IMR-90 (cell line): Measurements from ENCODE around the gene ELMO1. TPM values are rescaled to one million over a fixed set of nuclear protein-coding genes. Genes with fewer than 3 reads are reported as not detected.

ENCODE experiments used
- ATAC-seq: fragments of 200-7000 bp; cut with Tn5 transposase; 2 replicates; pipeline ENCODE4 v1.9.1; 2020; ENCODE audit warnings: low read depth, mild to moderate bottlenecking, moderate library complexity
- BruUV-seq: library from RNA; stranded (reverse); fragments of 400-500 nt; replicated peaks from 2 replicates; lab custom pipeline; 2021; lab: Mats Ljungman, UMichigan
- CTCF ChIA-PET: fragments of 300-600 bp; formaldehyde crosslinking; extraction: SDS; loops from one replicate; lab custom pipeline; 2021; ENCODE audit warnings: antibody characterized with exemption; lab: Yijun Ruan, JAX
- POLR2A ChIA-PET: fragments of 300-600 bp; sonication (Branson Sonifier 250); formaldehyde crosslinking; loops from one replicate; lab custom pipeline; 2022; ENCODE audit warnings: antibody characterized with exemption; ENCODE audit not compliant: unreplicated experiment; lab: Charles Lee
- DNase-seq: peaks from one replicate; pipeline ENCODE4 v3.0.0; 2013
- H2AFZ ChIP-seq: replicated peaks from 2 replicates; pipeline ENCODE3; 2013; ENCODE audit warnings: low read length, mild to moderate bottlenecking; ENCODE audit not compliant: poor library complexity
- H2AK5ac ChIP-seq: 2 replicates; pipeline ENCODE4 v1.6.1; 2013; ENCODE audit warnings: low read depth, low read length, inconsistent platforms
- H2AK9ac ChIP-seq: replicated peaks from 2 replicates; pipeline ENCODE3; 2013; ENCODE audit warnings: mild to moderate bottlenecking, low read depth, low read length, moderate library complexity; ENCODE audit not compliant: poor library complexity
- H2BK120ac ChIP-seq: 2 replicates; pipeline ENCODE4 v1.6.1; 2013; ENCODE audit warnings: low read depth, low read length, inconsistent platforms
- H2BK15ac ChIP-seq: 3 replicates; pipeline ENCODE4 v1.6.1; 2013; ENCODE audit warnings: low read depth, low read length, inconsistent platforms
- H2BK20ac ChIP-seq: 2 replicates; pipeline ENCODE4 v1.6.1; 2013; ENCODE audit warnings: low read depth, mild to moderate bottlenecking, inconsistent platforms, low read length, moderate library complexity
- H2BK5ac ChIP-seq: 2 replicates; pipeline ENCODE4 v1.6.1; 2013; ENCODE audit warnings: mild to moderate bottlenecking, low read depth, low read length, inconsistent platforms; ENCODE audit not compliant: poor library complexity, severe bottlenecking
- H3K14ac ChIP-seq: replicated peaks from 2 replicates; pipeline ENCODE4 v1.6.1; 2013; ENCODE audit warnings: low read depth, low read length, inconsistent platforms
- H3K18ac ChIP-seq: 2 replicates; pipeline ENCODE4 v1.6.1; 2013; ENCODE audit warnings: low read depth, low read length, control low read depth
- H3K23ac ChIP-seq: 2 replicates; pipeline ENCODE4 v1.6.1; 2013; ENCODE audit warnings: low read depth, low read length, inconsistent platforms
- H3K27ac ChIP-seq: 2 replicates; pipeline ENCODE4 v1.5.1; 2013; ENCODE audit warnings: mild to moderate bottlenecking, control low read depth, low read length; ENCODE audit not compliant: insufficient read depth
- H3K27me3 ChIP-seq: 2 replicates; pipeline ENCODE4 v1.6.1; 2013; ENCODE audit warnings: low read length; ENCODE audit not compliant: control insufficient read depth, insufficient read depth
- H3K36me3 ChIP-seq: 2 replicates; pipeline ENCODE4 v1.6.1; 2013; ENCODE audit warnings: low read length, mixed read lengths; ENCODE audit not compliant: control insufficient read depth, insufficient read depth
- H3K4ac ChIP-seq: 2 replicates; pipeline ENCODE4 v1.6.1; 2013; ENCODE audit warnings: low read depth, low read length, inconsistent platforms
- H3K4me1 ChIP-seq: 2 replicates; pipeline ENCODE4 v1.6.1; 2013; ENCODE audit warnings: low read length, mixed read lengths; ENCODE audit not compliant: control insufficient read depth, insufficient read depth
- H3K4me2 ChIP-seq: 2 replicates; pipeline ENCODE4 v1.6.1; 2013; ENCODE audit warnings: low read depth, mild to moderate bottlenecking, control low read depth, low read length, moderate library complexity
- H3K4me3 ChIP-seq: 2 replicates; pipeline ENCODE4 v1.5.1; 2013; ENCODE audit warnings: low read depth, mild to moderate bottlenecking, control low read depth, low read length, moderate library complexity; ENCODE audit not compliant: insufficient read depth
- H3K56ac ChIP-seq: 2 replicates; pipeline ENCODE4 v1.6.1; 2013; ENCODE audit warnings: low read length, inconsistent platforms; ENCODE audit not compliant: insufficient read depth; ENCODE audit errors: extremely low read depth
- H3K79me1 ChIP-seq, 2 experiments: 2 replicates each; pipeline ENCODE4 v1.6.1; 2013; ENCODE audit warnings: low read length in 2 of 2, inconsistent platforms in 1 of 2, low read depth in 1 of 2
- H3K9ac ChIP-seq: 2 replicates; pipeline ENCODE4 v1.6.1; 2013; ENCODE audit warnings: low read depth, low read length, control low read depth
- H3K9me1 ChIP-seq: 2 replicates; pipeline ENCODE4 v1.6.1; 2013; ENCODE audit warnings: low read length, inconsistent platforms; ENCODE audit not compliant: insufficient read depth
- H3K9me3 ChIP-seq: 2 replicates; pipeline ENCODE4 v1.6.1; 2013; ENCODE audit warnings: low read length; ENCODE audit not compliant: control insufficient read depth, insufficient read depth
- H4K20me1 ChIP-seq: 2 replicates; pipeline ENCODE4 v1.6.1; 2013; ENCODE audit warnings: low read length, inconsistent platforms; ENCODE audit not compliant: insufficient read depth
- H4K5ac ChIP-seq: 2 replicates; pipeline ENCODE4 v1.6.1; 2013; ENCODE audit warnings: mild to moderate bottlenecking, low read depth, low read length, control low read depth
- H4K8ac ChIP-seq, 2 experiments: 2 replicates each; pipeline ENCODE4 v1.6.1; 2013; ENCODE audit warnings: low read depth in 2 of 2, low read length in 2 of 2, control low read depth in 1 of 2, inconsistent platforms in 1 of 2
- H4K91ac ChIP-seq: 2 replicates; pipeline ENCODE4 v1.6.1; 2013; ENCODE audit warnings: low read depth, low read length, inconsistent platforms; ENCODE audit not compliant: insufficient read depth
- CEBPB ChIP-seq: IDR thresholded peaks from 2 replicates; pipeline ENCODE4 v1.6.1; 2012; ENCODE audit warnings: low read depth, low read length, improper control_type of control experiment
- CHD1 ChIP-seq: IDR thresholded peaks from 2 replicates; pipeline ENCODE4 v1.6.1; 2012; ENCODE audit warnings: low read depth, low read length, improper control_type of control experiment
- CTCF ChIP-seq: conservative IDR thresholded peaks from 2 replicates; pipeline ENCODE4 v1.5.1; 2012; ENCODE audit warnings: mild to moderate bottlenecking, low read depth, low read length, improper control_type of control experiment
- FOS ChIP-seq: fragments of 150-350 bp; IDR thresholded peaks from 2 replicates; pipeline ENCODE4 v1.6.1; 2016; ENCODE audit warnings: low read depth, low read length
- MAFK ChIP-seq: IDR thresholded peaks from 2 replicates; pipeline ENCODE4 v1.6.1; 2012; ENCODE audit warnings: low read depth, low read length, improper control_type of control experiment
- MAZ ChIP-seq: IDR thresholded peaks from 2 replicates; pipeline ENCODE4 v1.6.1; 2012; ENCODE audit warnings: low read depth, mild to moderate bottlenecking, low read length, improper control_type of control experiment, moderate library complexity, borderline replicate concordance
- POLR2A ChIP-seq: IDR thresholded peaks from 2 replicates; pipeline ENCODE4 v1.6.1; 2012; ENCODE audit warnings: mild to moderate bottlenecking, low read depth, low read length
- RCOR1 ChIP-seq: IDR thresholded peaks from 2 replicates; pipeline ENCODE4 v1.6.1; 2012; ENCODE audit warnings: mild to moderate bottlenecking, low read length, improper control_type of control experiment; ENCODE audit not compliant: insufficient replicate concordance
- USF2 ChIP-seq: fragments of 150-350 bp; IDR thresholded peaks from 2 replicates; pipeline ENCODE4 v1.6.1; 2017; ENCODE audit warnings: mild to moderate bottlenecking, antibody characterized with exemption, low read length, low read depth
- WGBS, 2 experiments: methylation state at CpG; one replicate each; pipeline versions ENCODE4 v1.1.5 to v1.1.7; 2013; ENCODE audit warnings: missing lambda C conversion rate in 2 of 2; ENCODE audit not compliant: insufficient read length in 1 of 2; ENCODE audit errors: extremely low coverage in 2 of 2; 5-methylcytosine and 5-hydroxymethylcytosine counted together
- dilution Hi-C: fragments of 300-500 bp; cut with HindIII; formaldehyde crosslinking; loops from one replicate; pipeline ENCODE4 v1.14.3; 2018; ENCODE audit warnings: low sequenced_read_pairs; ENCODE audit not compliant: unreplicated experiment
- in situ Hi-C: fragments of 300-500 bp; cut with MboI; formaldehyde crosslinking; loops from 3 replicates; pipeline ENCODE4 v1.14.3; 2019; ENCODE audit warnings: low sequenced_read_pairs, inconsistent platforms, mixed read lengths
- intact Hi-C: fragments of 100-400 bp; cut with micrococcal nuclease; formaldehyde crosslinking; loops from 2 replicates; pipeline ENCODE4 v1.10.0; 2022
- polyA plus RNA-seq, 3 experiments: library from polyadenylated mRNA; depleted of rRNA; stranded (reverse); fragments of >200 nt; gene quantifications; 2 replicates each; pipeline ENCODE4 v1.2.3, GENCODE V29; 2012; ENCODE audit warnings: low replicate concordance in 1 of 3
- total RNA-seq: library from RNA; depleted of rRNA; stranded (reverse); fragments of >200 nt; gene quantifications from 2 replicates; pipeline ENCODE4 v1.2.3, GENCODE V29; 2012

Gene ELMO1
- total and polyA plus RNA-seq, 2 of the 4 experiments (the other 2 are of a cell fraction): 0.03 TPM; not detected in 1

GRCh38 chr7:37282927-37283326 is 165.7 kb downstream of the ELMO1 start:
- H3K4me2 ChIP-seq: no peak overlapping the region
- peaks cover 15% of the 10 kb centered on the region for H3K9me3 ChIP-seq
- no peak for TF ChIP-seq USF2
- no peak for TF ChIP-seq CEBPB
- TF ChIP-seq FOS: no peak
- TF ChIP-seq CHD1: no peak
- TF ChIP-seq CTCF: no peak
- TF ChIP-seq MAZ: no peak
- no peak for TF ChIP-seq RCOR1
- TF ChIP-seq MAFK: no peak
- TF ChIP-seq POLR2A: no peak
- no peak overlapping the region for H3K4me3 ChIP-seq
- H3K9me1 ChIP-seq: no peaks in the 10 kb centered on the region
- no peaks in the 10 kb centered on the region for H3K4me1 ChIP-seq
- H3K27ac ChIP-seq: no peak overlapping the region
- H3K79me1 ChIP-seq: no peaks in the 10 kb centered on the region
- H3K36me3 ChIP-seq: no peaks in the 10 kb centered on the region
- no peak for DNase-seq
- ATAC-seq: no peak
- no peak overlapping the region for H3K23ac ChIP-seq
- H2BK15ac ChIP-seq: no peak overlapping the region
- no peak overlapping the region for H2BK20ac ChIP-seq
- H2AK9ac ChIP-seq: no peak overlapping the region
- no peak overlapping the region for H3K4ac ChIP-seq
- dilution Hi-C loops (no loop called here), intact Hi-C loops (no loop called here), in situ Hi-C loops (no loop called here)
- no peak overlapping the region for H2AFZ ChIP-seq
- no peak overlapping the region for H2BK5ac ChIP-seq
- POLR2A ChIA-PET: no interaction called here
- no peak overlapping the region for H4K91ac ChIP-seq
- H3K27me3 ChIP-seq: no peaks in the 10 kb centered on the region
- BruUV-seq: no TSS peak
- no CpG with 5 or more reads among the region's 3 CpGs for WGBS, 2 experiments
- no peak overlapping the region for H4K8ac ChIP-seq
- no peak overlapping the region for H3K18ac ChIP-seq
- CTCF ChIA-PET: no interaction called here
- H4K20me1 ChIP-seq: no peaks in the 10 kb centered on the region
- H2BK120ac ChIP-seq: no peak overlapping the region
- no peak overlapping the region for H4K5ac ChIP-seq
- H3K14ac ChIP-seq: no peak overlapping the region
- H2AK5ac ChIP-seq: no peak overlapping the region
- no peak overlapping the region for H3K9ac ChIP-seq
- H3K56ac ChIP-seq: no peak overlapping the region
